ENCODE results near the gene FKBP4.

- TF ChIP-seq, protein P1, sequence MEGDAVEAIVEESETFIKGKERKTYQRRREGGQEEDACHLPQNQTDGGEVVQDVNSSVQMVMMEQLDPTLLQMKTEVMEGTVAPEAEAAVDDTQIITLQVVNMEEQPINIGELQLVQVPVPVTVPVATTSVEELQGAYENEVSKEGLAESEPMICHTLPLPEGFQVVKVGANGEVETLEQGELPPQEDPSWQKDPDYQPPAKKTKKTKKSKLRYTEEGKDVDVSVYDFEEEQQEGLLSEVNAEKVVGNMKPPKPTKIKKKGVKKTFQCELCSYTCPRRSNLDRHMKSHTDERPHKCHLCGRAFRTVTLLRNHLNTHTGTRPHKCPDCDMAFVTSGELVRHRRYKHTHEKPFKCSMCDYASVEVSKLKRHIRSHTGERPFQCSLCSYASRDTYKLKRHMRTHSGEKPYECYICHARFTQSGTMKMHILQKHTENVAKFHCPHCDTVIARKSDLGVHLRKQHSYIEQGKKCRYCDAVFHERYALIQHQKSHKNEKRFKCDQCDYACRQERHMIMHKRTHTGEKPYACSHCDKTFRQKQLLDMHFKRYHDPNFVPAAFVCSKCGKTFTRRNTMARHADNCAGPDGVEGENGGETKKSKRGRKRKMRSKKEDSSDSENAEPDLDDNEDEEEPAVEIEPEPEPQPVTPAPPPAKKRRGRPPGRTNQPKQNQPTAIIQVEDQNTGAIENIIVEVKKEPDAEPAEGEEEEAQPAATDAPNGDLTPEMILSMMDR (IDR thresholded peaks at IDR 0.05), result no peak
- no peak for TF ChIP-seq POLR2A (IDR thresholded peaks at IDR 0.05)
Observed at GRCh38 chr12:2756756-2757155, 38.0 kb upstream of the FKBP4 start.
